ENCODE measurements around the gene PLCL1. TPM values are rescaled to one million over a fixed set of nuclear protein-coding genes. Genes with fewer than 3 reads are reported as not detected.

The PLCL1 gene
- total and polyA plus RNA-seq, 2 experiments from 2014 or later = 0.80 to 2.3 TPM

DNA sequence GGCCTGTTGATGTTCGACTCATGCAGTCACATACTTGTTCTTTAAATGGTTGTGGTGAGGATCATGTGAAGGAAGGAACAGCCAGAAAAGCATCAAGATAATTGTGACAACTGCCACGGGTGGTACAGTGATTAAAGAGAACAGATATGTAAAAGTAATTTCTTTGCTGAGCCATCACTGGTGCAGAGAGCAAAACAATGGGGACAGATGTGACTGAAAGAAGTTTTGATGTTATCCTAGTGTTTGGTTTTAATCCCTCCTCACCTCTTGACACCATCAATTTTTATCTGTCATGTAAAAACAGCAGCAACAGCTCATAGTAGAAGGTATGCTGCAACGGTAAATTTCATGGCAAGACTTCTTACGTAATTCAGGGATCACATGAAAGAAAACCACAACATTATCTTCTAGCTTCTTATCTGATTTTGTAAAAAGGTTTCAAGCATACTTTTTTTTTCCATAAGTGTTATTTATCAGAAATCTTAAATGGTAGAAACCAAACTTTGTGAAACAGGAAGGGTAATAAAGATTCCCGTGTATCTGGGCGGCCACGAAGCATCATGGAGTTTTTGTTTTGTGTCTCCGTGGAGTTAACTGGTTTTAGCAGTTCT is 65.2 kb downstream of the PLCL1 start:
- Histone ChIP-seq H3K9ac (no peak overlapping the region), H3K4me1 (ENCODE audit: insufficient read depth) (peaks cover 18% of the 10 kb centered on the region), H4K20me1 (ENCODE audit: insufficient read depth) (no peaks in the 10 kb centered on the region), H3K9me3 (ENCODE audit: low read depth) (no peaks in the 10 kb centered on the region), H3K4me3 (no peak overlapping the region), H3F3A (ENCODE audit: insufficient read depth) (peaks cover 11% of the 10 kb centered on the region; the same call in 1 of the 2 replicates), H2AFZ (no peak overlapping the region), H3K27me3 (replicated peaks; ENCODE audit: insufficient read depth) (no peaks in the 10 kb centered on the region), H3K27ac (no peak overlapping the region), H3K36me3 (ENCODE audit: low read depth) (no peaks in the 10 kb centered on the region), H3K9me2 (ENCODE audit: insufficient read depth) (no peaks in the 10 kb centered on the region; the same call in 1 of the 2 replicates), H3K4me2 (ENCODE audit: unreplicated experiment) (no peak overlapping the region), H3K79me2 (ENCODE audit: insufficient read depth) (no peaks in the 10 kb centered on the region)
- in situ Hi-C loops (cut with MboI) = no loop called here
- WGBS, 2 experiments (ENCODE audit: low coverage in 1 of 2, low lambda C conversion rate in 2 of 2, missing lambda C conversion rate in 2 of 2) = 65 to 71% methylated on average over 8 of the region's 8 CpGs
- TF ChIP-seq EZH2phosphoT487 (IDR thresholded peaks at IDR 0.05; ENCODE audit: insufficient read depth, low read depth) (no peak), EZH2 (IDR thresholded peaks at IDR 0.05; ENCODE audit: insufficient read depth, poor library complexity, severe bottlenecking) (no peak)
- DNase-seq = peak; percentile 36

DNA sequence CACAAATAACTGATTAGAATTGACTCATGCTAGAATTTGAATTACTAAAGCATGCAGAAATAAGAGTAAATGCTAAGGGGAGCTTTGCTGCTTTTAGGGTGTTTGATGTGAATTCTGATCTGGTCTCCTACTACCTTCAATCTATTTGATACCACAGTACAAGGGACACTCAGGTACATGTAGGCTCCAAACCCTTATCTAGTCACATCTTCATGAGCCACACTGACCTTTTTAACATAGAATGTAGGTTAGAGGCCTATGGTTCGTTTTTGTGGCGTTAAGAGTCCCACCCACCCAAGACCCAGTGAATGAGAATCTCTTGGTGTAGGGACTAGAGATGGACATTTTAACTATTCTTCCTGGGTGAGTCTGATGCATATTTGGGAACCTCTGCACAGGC is 65.7 kb downstream of the PLCL1 start:
- in situ Hi-C loops (cut with MboI) = no loop called here
- H3K4me2 ChIP-seq (ENCODE audit: unreplicated experiment) = no peak overlapping the region

DNA sequence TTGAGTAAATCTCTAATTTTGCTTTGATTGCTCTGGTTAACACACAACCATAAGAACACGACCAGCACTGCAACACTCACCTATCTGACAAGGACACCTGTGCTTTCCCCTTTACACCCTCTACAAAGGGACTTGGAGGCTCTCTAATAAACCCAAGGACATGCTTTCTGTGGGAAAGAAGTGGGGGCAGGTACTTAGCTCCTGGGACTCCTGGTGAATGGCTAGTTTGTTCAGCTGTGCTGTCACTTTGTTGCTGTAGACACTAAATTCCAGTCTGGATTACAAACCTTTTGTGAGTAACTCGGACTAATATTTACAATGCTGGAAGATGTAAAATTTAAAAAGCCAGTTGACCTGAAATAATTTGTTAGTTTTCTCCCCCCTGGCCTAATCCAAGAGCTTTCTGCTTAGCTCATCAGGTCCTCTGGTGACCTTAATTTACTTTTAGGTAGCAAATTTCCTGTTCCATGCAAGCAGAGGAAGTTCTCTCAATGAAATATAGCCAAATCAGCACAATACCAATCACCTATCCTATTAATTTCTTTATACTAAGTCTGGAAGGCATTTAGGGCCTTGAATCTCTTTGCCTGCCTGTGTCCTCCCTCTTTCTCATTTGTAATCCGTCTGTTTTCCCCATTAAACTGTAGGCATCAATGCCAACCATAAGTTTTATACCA is 67.5 kb downstream of the PLCL1 start:
- no peak overlapping the region for H3K9ac ChIP-seq
- no peak overlapping the region for H3K27ac ChIP-seq
- H3K9me3 ChIP-seq (ENCODE audit: low read depth) = no peaks in the 10 kb centered on the region
- H3K9me2 ChIP-seq (ENCODE audit: insufficient read depth) = no peaks in the 10 kb centered on the region; the same call in 1 of the 2 replicates
- H3K79me2 ChIP-seq (ENCODE audit: insufficient read depth) = no peaks in the 10 kb centered on the region
- DNase-seq = no peak
- H3K4me1 ChIP-seq (ENCODE audit: insufficient read depth) = peaks cover 19% of the 10 kb centered on the region
- no peak overlapping the region for H3K4me2 ChIP-seq (ENCODE audit: unreplicated experiment)
- TF ChIP-seq EZH2 (IDR thresholded peaks at IDR 0.05; ENCODE audit: insufficient read depth, poor library complexity, severe bottlenecking) = no peak
- no peak for TF ChIP-seq EZH2phosphoT487 (IDR thresholded peaks at IDR 0.05; ENCODE audit: insufficient read depth, low read depth)
- no peaks in the 10 kb centered on the region for H4K20me1 ChIP-seq (ENCODE audit: insufficient read depth)
- no peaks in the 10 kb centered on the region for H3K36me3 ChIP-seq (ENCODE audit: low read depth)
- no peaks in the 10 kb centered on the region for H3K27me3 ChIP-seq (replicated peaks; ENCODE audit: insufficient read depth)
- in situ Hi-C loops (cut with MboI) = no loop called here
- no peak overlapping the region for H2AFZ ChIP-seq
- no peak overlapping the region for H3K4me3 ChIP-seq
- peaks cover 11% of the 10 kb centered on the region; the same call in 1 of the 2 replicates for H3F3A ChIP-seq (ENCODE audit: insufficient read depth)
- 76 to 81% methylated on average over 3 of the region's 3 CpGs for WGBS, 2 experiments (ENCODE audit: low coverage in 1 of 2, low lambda C conversion rate in 2 of 2, missing lambda C conversion rate in 2 of 2)

More for the DNA sequence above, 65.7 kb downstream of the PLCL1 start:
- Histone ChIP-seq H3K9me2 (ENCODE audit: insufficient read depth) (no peaks in the 10 kb centered on the region; the same call in 1 of the 2 replicates), H3F3A (ENCODE audit: insufficient read depth) (peaks cover 11% of the 10 kb centered on the region; the same call in 1 of the 2 replicates), H3K27me3 (replicated peaks; ENCODE audit: insufficient read depth) (no peaks in the 10 kb centered on the region), H2AFZ (no peak overlapping the region), H4K20me1 (ENCODE audit: insufficient read depth) (no peaks in the 10 kb centered on the region), H3K27ac (no peak overlapping the region), H3K36me3 (ENCODE audit: low read depth) (no peaks in the 10 kb centered on the region), H3K4me1 (ENCODE audit: insufficient read depth) (peaks cover 18% of the 10 kb centered on the region), H3K9me3 (ENCODE audit: low read depth) (no peaks in the 10 kb centered on the region), H3K4me3 (no peak overlapping the region), H3K79me2 (ENCODE audit: insufficient read depth) (no peaks in the 10 kb centered on the region), H3K9ac (no peak overlapping the region)
- whole genome bisulfite sequencing, 2 experiments (ENCODE audit: low coverage in 1 of 2, low lambda C conversion rate in 2 of 2, missing lambda C conversion rate in 2 of 2) = 96 to 98% methylated on average over 2 of the region's 2 CpGs
- no peak for TF ChIP-seq EZH2 (IDR thresholded peaks at IDR 0.05; ENCODE audit: insufficient read depth, poor library complexity, severe bottlenecking)
- TF ChIP-seq EZH2phosphoT487 (IDR thresholded peaks at IDR 0.05; ENCODE audit: insufficient read depth, low read depth) = no peak
- DNase-seq = no peak

DNA sequence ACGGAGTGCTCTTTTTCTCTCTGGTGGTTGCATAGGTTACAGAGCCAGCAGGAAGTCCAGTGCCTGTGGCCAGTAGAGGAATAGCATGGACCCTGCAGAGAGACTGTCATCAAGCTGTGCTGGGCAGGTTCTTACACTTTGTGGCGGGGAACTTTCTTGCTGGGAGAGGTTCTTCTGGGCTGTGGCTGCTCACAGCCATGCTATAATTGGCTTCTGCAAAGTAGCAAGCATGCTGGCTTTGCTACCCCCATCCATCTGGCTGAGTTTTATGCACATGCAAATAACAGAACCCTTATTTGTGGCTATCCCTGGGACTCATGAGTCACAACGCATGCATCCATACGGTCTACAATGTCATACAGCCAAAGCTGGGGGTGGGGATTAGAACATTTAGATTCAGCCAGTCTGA is 68.9 kb downstream of the PLCL1 start:
- 1 to 11% methylated on average over 4 of the region's 4 CpGs for WGBS, 2 experiments (ENCODE audit: low coverage in 1 of 2, low lambda C conversion rate in 2 of 2, missing lambda C conversion rate in 2 of 2)
- Histone ChIP-seq H3K4me2 (ENCODE audit: unreplicated experiment) (peak overlapping the region; percentile 36), H3K79me2 (ENCODE audit: insufficient read depth) (no peaks in the 10 kb centered on the region), H3K9me2 (ENCODE audit: insufficient read depth) (no peaks in the 10 kb centered on the region; the same call in 1 of the 2 replicates), H3K9me3 (ENCODE audit: low read depth) (no peaks in the 10 kb centered on the region), H3K27me3 (replicated peaks; ENCODE audit: insufficient read depth) (no peaks in the 10 kb centered on the region), H3F3A (ENCODE audit: insufficient read depth) (peaks cover 11% of the 10 kb centered on the region; the same call in 1 of the 2 replicates), H3K9ac (no peak overlapping the region), H2AFZ (peak overlapping the region; percentile 31; the same call in 1 of the 2 replicates), H3K27ac (no peak overlapping the region), H3K4me1 (ENCODE audit: insufficient read depth) (peaks cover 28% of the 10 kb centered on the region), H3K36me3 (ENCODE audit: low read depth) (no peaks in the 10 kb centered on the region), H3K4me3 (0 out of 2 replicates have a peak overlapping the region, but pooled peaks have one; percentile 20), H4K20me1 (ENCODE audit: insufficient read depth) (no peaks in the 10 kb centered on the region)
- peak; percentile 64 for DNase-seq
- TF ChIP-seq EZH2phosphoT487 (IDR thresholded peaks at IDR 0.05; ENCODE audit: insufficient read depth, low read depth) (no peak), EZH2 (IDR thresholded peaks at IDR 0.05; ENCODE audit: insufficient read depth, poor library complexity, severe bottlenecking) (no peak)
- in situ Hi-C loops (cut with MboI) = no loop called here

Data from GM23248 (cell line).